DOHH2 (cell line): ENCODE results near the gene SLC7A11.

Experiments used
- H3F3A ChIP-seq: fragments of 200-600 bp; sonication (generic), shearing (Covaris generic); 2 replicates; pipeline ENCODE4 v1.6.0; 2016; ENCODE audit warnings: antibody characterized with exemption, mild to moderate bottlenecking; ENCODE audit not compliant: control insufficient read depth, insufficient read depth
- H3K27ac ChIP-seq: fragments of 200-600 bp; sonication (generic); 2 replicates; pipeline ENCODE4 v1.5.1; 2014; ENCODE audit warnings: low read depth, mild to moderate bottlenecking, low read length, moderate library complexity
- H3K27me3 ChIP-seq: fragments of 200-600 bp; sonication (generic); 2 replicates; pipeline ENCODE4 v1.6.1; 2014; ENCODE audit warnings: mild to moderate bottlenecking, low read length, mixed read lengths; ENCODE audit not compliant: control insufficient read depth
- H3K36me3 ChIP-seq: fragments of 200-600 bp; sonication (generic); 2 replicates; pipeline ENCODE4 v1.6.1; 2014; ENCODE audit warnings: mild to moderate bottlenecking, low read length, moderate library complexity, mixed read lengths; ENCODE audit not compliant: control insufficient read depth
- H3K4me1 ChIP-seq: fragments of 200-600 bp; sonication (generic); 2 replicates; pipeline ENCODE4 v1.6.1; 2014; ENCODE audit warnings: mild to moderate bottlenecking, low read length, mixed read lengths; ENCODE audit not compliant: control insufficient read depth
- H3K4me2 ChIP-seq: fragments of 200-600 bp; sonication (generic); 2 replicates; pipeline ENCODE4 v1.6.0; 2014; ENCODE audit warnings: mild to moderate bottlenecking, low read length, moderate library complexity
- H3K4me3 ChIP-seq: fragments of 200-600 bp; sonication (generic); 2 replicates; pipeline ENCODE4 v1.5.1; 2014; ENCODE audit warnings: mild to moderate bottlenecking, low read length, mixed read lengths
- H3K79me2 ChIP-seq: fragments of 200-600 bp; sonication (generic); 2 replicates; pipeline ENCODE4 v1.6.1; 2014; ENCODE audit warnings: mild to moderate bottlenecking, low read length, mixed read lengths; ENCODE audit not compliant: control insufficient read depth
- H3K9me2 ChIP-seq: fragments of 200-600 bp; sonication (generic); replicated peaks from 2 replicates; pipeline ENCODE4 v1.6.1; 2014; ENCODE audit warnings: mild to moderate bottlenecking, low read length, mixed read lengths; ENCODE audit not compliant: control insufficient read depth
- H3K9me3 ChIP-seq: fragments of 200-600 bp; sonication (generic); 2 replicates; pipeline ENCODE4 v1.6.1; 2014; ENCODE audit warnings: antibody characterized with exemption, low read length, mixed read lengths; ENCODE audit not compliant: control insufficient read depth, insufficient read depth
- H4K20me1 ChIP-seq: fragments of 200-600 bp; sonication (generic); 2 replicates; pipeline ENCODE4 v1.6.0; 2014; ENCODE audit warnings: low read depth, mild to moderate bottlenecking, antibody characterized with exemption, low read length, moderate library complexity; ENCODE audit not compliant: control insufficient read depth, insufficient read depth
- CTCF ChIP-seq: fragments of 200-600 bp; sonication (generic); IDR thresholded peaks from one replicate; pipeline ENCODE4 v1.5.1; 2014; ENCODE audit warnings: antibody characterized with exemption, mild to moderate bottlenecking, low read depth, low read length; ENCODE audit not compliant: poor library complexity, severe bottlenecking
- EZH2phosphoT487 ChIP-seq: fragments of 200-600 bp; sonication (generic); IDR thresholded peaks from 2 replicates; pipeline ENCODE4 v1.6.1; 2017; ENCODE audit warnings: borderline replicate concordance, mild to moderate bottlenecking, antibody characterized with exemption, low read length, moderate library complexity, mixed read lengths

SLC7A11 gene

GRCh38 chr4:138193963-138194362, 48.2 kb downstream of the SLC7A11 start:
- no peak for TF ChIP-seq EZH2phosphoT487
- TF ChIP-seq CTCF: no peak
- no peaks in the 10 kb centered on the region for H3K27me3 ChIP-seq
- H3K4me1 ChIP-seq: peaks cover 40% of the 10 kb centered on the region
- H3K4me3 ChIP-seq: no peak overlapping the region
- no peak overlapping the region for H3K27ac ChIP-seq
- H3K79me2 ChIP-seq: no peaks in the 10 kb centered on the region
- H4K20me1 ChIP-seq: no peaks in the 10 kb centered on the region
- H3K9me2 ChIP-seq: no peaks in the 10 kb centered on the region
- H3K4me2 ChIP-seq: no peak overlapping the region
- no peaks in the 10 kb centered on the region for H3K36me3 ChIP-seq
- H3F3A ChIP-seq: peaks cover 10% of the 10 kb centered on the region
- no peaks in the 10 kb centered on the region for H3K9me3 ChIP-seq

GRCh38 chr4:138192113-138192512, 50.0 kb downstream of the SLC7A11 start:
- Histone ChIP-seq H3K27ac (peak overlapping the region; percentile 98), H3K9me2 (no peaks in the 10 kb centered on the region), H3K36me3 (no peaks in the 10 kb centered on the region), H3K9me3 (no peaks in the 10 kb centered on the region), H3K4me2 (peak overlapping the region; percentile 23; the same call in 1 of the 2 replicates), H3F3A (peaks cover 10% of the 10 kb centered on the region), H3K27me3 (no peaks in the 10 kb centered on the region), H3K79me2 (no peaks in the 10 kb centered on the region), H3K4me3 (no peak overlapping the region), H4K20me1 (no peaks in the 10 kb centered on the region), H3K4me1 (peaks cover 42% of the 10 kb centered on the region)
- no peak for TF ChIP-seq CTCF
- no peak for TF ChIP-seq EZH2phosphoT487

- Histone ChIP-seq H3K9me3 (no peaks in the 10 kb centered on the region), H3K36me3 (no peaks in the 10 kb centered on the region), H3K79me2 (no peaks in the 10 kb centered on the region), H3K9me2 (no peaks in the 10 kb centered on the region), H3K27ac (peak overlapping the region; percentile 98), H4K20me1 (no peaks in the 10 kb centered on the region), H3K4me2 (peak overlapping the region; percentile 100), H3K4me1 (peaks cover 44% of the 10 kb centered on the region), H3F3A (peaks cover 10% of the 10 kb centered on the region), H3K4me3 (peak overlapping the region; percentile 72), H3K27me3 (no peaks in the 10 kb centered on the region)
- TF ChIP-seq EZH2phosphoT487 (no peak), CTCF (no peak)
These were observed 51.7 kb downstream of the SLC7A11 start for GRCh38 chr4:138190452-138190858.

- Histone ChIP-seq H3K4me1 (peaks cover 44% of the 10 kb centered on the region), H3K4me3 (no peak overlapping the region), H3K9me3 (no peaks in the 10 kb centered on the region), H3K4me2 (no peak overlapping the region), H3K79me2 (no peaks in the 10 kb centered on the region), H3K27me3 (no peaks in the 10 kb centered on the region), H3K9me2 (no peaks in the 10 kb centered on the region), H3F3A (peaks cover 10% of the 10 kb centered on the region), H3K27ac (peak overlapping the region; percentile 98; the same call in 1 of the 2 replicates), H4K20me1 (no peaks in the 10 kb centered on the region), H3K36me3 (no peaks in the 10 kb centered on the region)
- TF ChIP-seq EZH2phosphoT487: no peak
- no peak for TF ChIP-seq CTCF
These were observed 52.9 kb downstream of the SLC7A11 start for GRCh38 chr4:138189206-138189605.
